ENCODE results near the gene PACRG. TPM values are rescaled to one million over a fixed set of nuclear protein-coding genes. Genes with fewer than 3 reads are reported as not detected.

The PACRG gene
- polyA plus RNA-seq, 1 of the 3 experiments (the other 2 are of a cell fraction): 0.56 TPM

- Histone ChIP-seq H3K9ac (no peak overlapping the region), H3K36me3 (replicated peaks in 1 of 2; ENCODE audit: control insufficient read depth in 1 of 2, insufficient read depth in 2 of 2, low read length in 1 of 2) (no peaks in the 10 kb centered on the region), H4K20me1 (ENCODE audit: insufficient read depth) (no peaks in the 10 kb centered on the region), H3K4me3 (ENCODE audit: low read depth in 2 of 2, low read length in 1 of 2) (peak overlapping the region in 1 of 2 experiments; percentile 12; a peak in 1 of 4 replicates), H3K4me2 (no peak overlapping the region), H3K4me1 (ENCODE audit: control insufficient read depth in 1 of 2, insufficient read depth in 2 of 2, low read depth in 1 of 2, low read length in 1 of 2) (peaks cover 0 to 7% of the 10 kb centered on the region in 2 experiments; a peak in 2 of 4 replicates), H2AFZ (ENCODE audit: low read depth) (no peak overlapping the region), H3F3A (replicated peaks; ENCODE audit: insufficient read depth) (no peaks in the 10 kb centered on the region), H3K79me2 (ENCODE audit: insufficient read depth) (no peaks in the 10 kb centered on the region), H3K9me2 (no peaks in the 10 kb centered on the region), H3K27ac (ENCODE audit: low read depth in 2 of 2, low read length in 1 of 2) (no peak overlapping the region), H3K27me3 (ENCODE audit: insufficient read depth) (no peaks in the 10 kb centered on the region), H3K9me3 (no peaks in the 10 kb centered on the region)
- peak; percentile 45 for DNase-seq
- 79% methylated on average over 14 of the region's 14 CpGs for WGBS (ENCODE audit: low lambda C conversion rate)
- ChIA-PET POLR2A (no interaction called here), CTCF (interaction anchor here (0.6 to 1.8 kb wide), 8 partner anchors 8 to 250 kb away, joined by 3 to 9 read pairs (median 3); no protein-coding TSS in a partner anchor)
- TF ChIP-seq RAD21 (IDR thresholded peaks at IDR 0.05; ENCODE audit: low read length) (peak; percentile 25; the same call in 1 of the 2 replicates), SMC3 (IDR thresholded peaks at IDR 0.05; ENCODE audit: low read depth, low read length) (no peak), CTCF (IDR thresholded peaks at IDR 0.05) (peak; percentile 69)
Measured at GRCh38 chr6:163170294-163170883, 442.6 kb downstream of the PACRG start.

- H3K9me3 ChIP-seq: no peaks in the 10 kb centered on the region
- ChIA-PET POLR2A (no interaction called here), CTCF (interaction anchor here (2.1 kb wide), 1 partner anchor 7 kb away, joined by 8 read pairs; no protein-coding TSS in a partner anchor)
- no peaks in the 10 kb centered on the region for H3F3A ChIP-seq (replicated peaks; ENCODE audit: insufficient read depth)
- TF ChIP-seq USF2 (IDR thresholded peaks at IDR 0.05; ENCODE audit: borderline replicate concordance, low read depth, low read length) (no peak), MEF2A (IDR thresholded peaks at IDR 0.05; ENCODE audit: borderline replicate concordance, low read depth) (no peak), RAD21 (IDR thresholded peaks at IDR 0.05; ENCODE audit: low read length) (no peak), USF1 (IDR thresholded peaks at IDR 0.05; ENCODE audit: borderline replicate concordance, low read depth) (no peak), NFIC (IDR thresholded peaks at IDR 0.05; ENCODE audit: borderline replicate concordance) (no peak), EP300 (IDR thresholded peaks at IDR 0.05; ENCODE audit: borderline replicate concordance in 1 of 2, low read depth in 1 of 2, low read length in 1 of 2) (no peak), IRF3 (IDR thresholded peaks at IDR 0.05; ENCODE audit: low read depth, low read length) (no peak), TAF1 (IDR thresholded peaks at IDR 0.05; ENCODE audit: borderline replicate concordance, low read depth, low read length) (no peak), YY1 (IDR thresholded peaks at IDR 0.05; ENCODE audit: low read depth) (no peak), POLR2AphosphoS5 (IDR thresholded peaks at IDR 0.05; ENCODE audit: low read depth, low read length) (no peak), SMC3 (IDR thresholded peaks at IDR 0.05; ENCODE audit: low read depth, low read length) (no peak), JUND (IDR thresholded peaks at IDR 0.05) (no peak), MAX (IDR thresholded peaks at IDR 0.05; ENCODE audit: low read depth) (no peak), CHD2 (IDR thresholded peaks at IDR 0.05; ENCODE audit: low read length, partially characterized antibody) (no peak), ELF1 (IDR thresholded peaks at IDR 0.05) (no peak), RXRA (IDR thresholded peaks at IDR 0.05; ENCODE audit: borderline replicate concordance, low read depth) (no peak), MXI1 (IDR thresholded peaks at IDR 0.05; ENCODE audit: low read depth, low read length) (no peak), GABPA (IDR thresholded peaks at IDR 0.05; ENCODE audit: low read depth) (no peak), NRF1 (IDR thresholded peaks at IDR 0.05; ENCODE audit: low read depth, low read length) (no peak)
- H2AFZ ChIP-seq (ENCODE audit: low read depth): no peak overlapping the region
- DNase-seq: no peak
- no peaks in the 10 kb centered on the region for H3K9me2 ChIP-seq
- no peaks in the 10 kb centered on the region; a peak in 1 of 4 replicates for H3K4me1 ChIP-seq (ENCODE audit: control insufficient read depth in 1 of 2, insufficient read depth in 2 of 2, low read depth in 1 of 2, low read length in 1 of 2)
- H3K79me2 ChIP-seq (ENCODE audit: insufficient read depth): no peaks in the 10 kb centered on the region
- H3K4me2 ChIP-seq: no peak overlapping the region
- no peaks in the 10 kb centered on the region for H3K36me3 ChIP-seq (replicated peaks in 1 of 2; ENCODE audit: control insufficient read depth in 1 of 2, insufficient read depth in 2 of 2, low read length in 1 of 2)
- H3K9ac ChIP-seq: no peak overlapping the region
- no peaks in the 10 kb centered on the region for H3K27me3 ChIP-seq (ENCODE audit: insufficient read depth)
- no peaks in the 10 kb centered on the region for H4K20me1 ChIP-seq (ENCODE audit: insufficient read depth)
- no peak overlapping the region for H3K4me3 ChIP-seq (ENCODE audit: low read depth in 2 of 2, low read length in 1 of 2)
- 53% methylated on average over 6 of the region's 6 CpGs for WGBS (ENCODE audit: low lambda C conversion rate)
- H3K27ac ChIP-seq (ENCODE audit: low read depth in 2 of 2, low read length in 1 of 2): no peak overlapping the region
Measured at GRCh38 chr6:163173741-163174140, 446.0 kb downstream of the PACRG start.
